Left lung (tissue), 10 donors: ENCODE data around the gene SPRR5. TPM values are rescaled to one million over a fixed set of nuclear protein-coding genes. Genes with fewer than 3 reads are reported as not detected.

Experiments
- ATAC-seq: fragments of 200-7000 bp; cut with Tn5 transposase; one replicate; pipeline ENCODE4 v1.9.1; 2020; ENCODE audit warnings: moderate library complexity
- DNase-seq, 4 donors: peaks; one replicate each; pipeline ENCODE4 v3.0.0-alpha.2; 2013 to 2020
- H3K27ac ChIP-seq, 2 donors: fragments of 200-600 bp; sonication (generic) in 1 of 2; one replicate each; pipeline versions ENCODE4 v1.5.0 to v1.8.0; 2020 to 2021
- H3K27me3 ChIP-seq, 2 donors: fragments of 200-600 bp; sonication (generic) in 1 of 2; one replicate each; pipeline versions ENCODE4 v1.5.0 to v1.8.0; 2020 to 2021
- H3K36me3 ChIP-seq, 2 donors: fragments of 200-600 bp; sonication (generic) in 1 of 2; one replicate each; pipeline versions ENCODE4 v1.5.0 to v1.8.0; 2020 to 2021
- H3K4me1 ChIP-seq, 2 donors: fragments of 200-600 bp; one replicate each; pipeline ENCODE4 v1.8.0; 2021
- H3K4me3 ChIP-seq, 2 donors: fragments of 200-600 bp; sonication (generic) in 1 of 2; one replicate each; pipeline versions ENCODE4 v1.5.0 to v1.8.0; 2020 to 2021; ENCODE audit warnings: mild to moderate bottlenecking in 1 of 2
- H3K9me3 ChIP-seq, 2 donors: fragments of 200-600 bp; sonication (generic) in 1 of 2; one replicate each; pipeline versions ENCODE4 v1.5.0 to v1.8.0; 2020 to 2021
- intact Hi-C, 2 donors: fragments of 100-400 bp; cut with DNase I; formaldehyde crosslinking; loops; one replicate each; pipeline versions ENCODE4 v1.11.2 to v1.14.2; 2022
- polyA plus RNA-seq, 6 donors: library from polyadenylated mRNA; unstranded; fragments of 120-200 nt; gene quantifications; one replicate each; pipeline ENCODE4 v1.2.1, GENCODE V29; 2013; ENCODE audit not compliant: insufficient read length in 6 of 6
- total RNA-seq, 2 donors: library from RNA; stranded (reverse); fragmentation: NEBNext Ultra II Directional; extraction: Animal tissue kit (Norgen Biotek cat#: 25700); gene quantifications; one replicate each; pipeline ENCODE4 v1.2.1, GENCODE V29; 2021
- TF ChIP-seq, protein P1 (sequence below), 2 donors: fragments of 200-600 bp; sonication (generic) in 1 of 2; IDR thresholded peaks; one replicate each; pipeline versions ENCODE4 v1.5.0 to v1.8.0; 2021; ENCODE audit warnings: antibody characterized with exemption in 2 of 2
- donor health status: DM: no; HTN: yes; CAD: no.
- donor health status: DM: no; HTN: no; CAD: no.

SPRR5 gene
- total and polyA plus RNA-seq, 8 donors: not detected

DNA sequence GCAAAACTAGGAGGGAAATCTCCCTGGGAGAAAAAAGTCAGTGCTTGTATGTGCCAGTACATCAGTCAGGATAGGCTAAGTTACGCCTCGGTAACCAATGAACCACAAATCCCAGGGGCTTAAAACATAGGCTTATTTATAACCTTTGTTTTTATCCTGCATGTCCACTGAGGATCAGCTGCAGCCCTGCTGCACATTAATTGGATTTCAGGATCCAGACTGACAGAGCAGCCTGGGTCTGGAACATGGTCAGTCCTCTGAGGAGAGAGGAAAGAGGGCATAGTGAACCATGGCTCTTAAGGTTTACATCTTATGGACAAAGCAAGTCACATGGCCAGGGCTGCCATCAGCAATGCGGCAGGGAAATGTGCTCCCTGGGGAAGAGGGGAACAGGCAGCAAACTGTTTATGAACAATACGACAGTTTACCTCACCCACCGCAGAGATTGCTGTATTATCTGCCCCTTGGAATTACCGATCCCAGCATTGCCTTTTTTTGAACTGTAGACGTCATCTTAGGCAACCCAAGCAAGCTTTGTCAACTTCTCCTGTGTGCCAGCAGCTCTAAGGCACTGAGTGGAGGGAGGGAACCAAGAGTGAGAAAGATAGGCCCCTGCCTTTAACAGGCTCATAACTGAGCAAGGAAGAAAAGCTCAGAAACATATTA, 14.4 kb downstream of the SPRR5 start:
- Histone ChIP-seq H3K27ac (no peak overlapping the region), H3K4me1 (no peaks in the 10 kb centered on the region), H3K27me3 (peaks cover 0 to 5% of the 10 kb centered on the region in 2 donors), H3K4me3 (no peak overlapping the region), H3K36me3 (no peaks in the 10 kb centered on the region), H3K9me3 (no peaks in the 10 kb centered on the region)
- ATAC-seq (no peak), DNase-seq (no peak)
- intact Hi-C loops: no loop called here
- TF ChIP-seq, protein P1, sequence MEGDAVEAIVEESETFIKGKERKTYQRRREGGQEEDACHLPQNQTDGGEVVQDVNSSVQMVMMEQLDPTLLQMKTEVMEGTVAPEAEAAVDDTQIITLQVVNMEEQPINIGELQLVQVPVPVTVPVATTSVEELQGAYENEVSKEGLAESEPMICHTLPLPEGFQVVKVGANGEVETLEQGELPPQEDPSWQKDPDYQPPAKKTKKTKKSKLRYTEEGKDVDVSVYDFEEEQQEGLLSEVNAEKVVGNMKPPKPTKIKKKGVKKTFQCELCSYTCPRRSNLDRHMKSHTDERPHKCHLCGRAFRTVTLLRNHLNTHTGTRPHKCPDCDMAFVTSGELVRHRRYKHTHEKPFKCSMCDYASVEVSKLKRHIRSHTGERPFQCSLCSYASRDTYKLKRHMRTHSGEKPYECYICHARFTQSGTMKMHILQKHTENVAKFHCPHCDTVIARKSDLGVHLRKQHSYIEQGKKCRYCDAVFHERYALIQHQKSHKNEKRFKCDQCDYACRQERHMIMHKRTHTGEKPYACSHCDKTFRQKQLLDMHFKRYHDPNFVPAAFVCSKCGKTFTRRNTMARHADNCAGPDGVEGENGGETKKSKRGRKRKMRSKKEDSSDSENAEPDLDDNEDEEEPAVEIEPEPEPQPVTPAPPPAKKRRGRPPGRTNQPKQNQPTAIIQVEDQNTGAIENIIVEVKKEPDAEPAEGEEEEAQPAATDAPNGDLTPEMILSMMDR (IDR thresholded peaks at IDR 0.05): no peak

GRCh38 chr1:152962876-152963415, 15.9 kb downstream of the SPRR5 start:
- H3K9me3 ChIP-seq: no peaks in the 10 kb centered on the region
- ATAC-seq (no peak), DNase-seq (no peak)
- TF ChIP-seq, protein P1 (IDR thresholded peaks at IDR 0.05): no peak
- H3K4me3 ChIP-seq: no peak overlapping the region
- H3K36me3 ChIP-seq: no peaks in the 10 kb centered on the region
- no peak overlapping the region for H3K27ac ChIP-seq
- intact Hi-C loops: no loop called here
- H3K4me1 ChIP-seq: no peaks in the 10 kb centered on the region
- H3K27me3 ChIP-seq: peaks cover 0 to 5% of the 10 kb centered on the region in 2 donors

DNA sequence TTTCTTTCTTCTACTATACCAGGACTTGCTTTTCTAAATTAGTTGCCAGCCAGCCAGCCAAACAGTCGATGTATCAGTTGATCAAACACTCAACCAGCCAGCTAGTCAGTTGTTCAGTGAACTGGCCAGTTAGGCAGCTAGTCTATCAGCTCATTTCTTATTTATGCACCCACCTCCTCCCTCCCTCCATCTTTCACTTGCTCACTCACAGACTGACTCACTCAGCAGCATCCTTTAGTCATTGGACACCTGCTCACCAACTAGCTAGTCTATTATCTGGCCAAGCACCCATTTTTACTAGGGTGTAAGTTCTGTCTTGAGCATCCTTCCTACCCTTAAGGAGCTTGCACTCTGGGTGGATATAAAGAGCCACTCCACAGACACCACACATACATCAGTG, 17.5 kb downstream of the SPRR5 start:
- ATAC-seq: no peak
- intact Hi-C loops: no loop called here
- peaks cover 0 to 5% of the 10 kb centered on the region in 2 donors for H3K27me3 ChIP-seq

GRCh38 chr1:152965853-152966252, 18.8 kb downstream of the SPRR5 start:
- DNase-seq (no peak), ATAC-seq (no peak)
- Histone ChIP-seq H3K27ac (no peak overlapping the region), H3K4me1 (no peaks in the 10 kb centered on the region), H3K27me3 (no peaks in the 10 kb centered on the region), H3K4me3 (no peak overlapping the region), H3K36me3 (no peaks in the 10 kb centered on the region), H3K9me3 (no peaks in the 10 kb centered on the region)
- TF ChIP-seq, protein P1 (IDR thresholded peaks at IDR 0.05): no peak
- intact Hi-C loops: no loop called here

More for the DNA sequence above, 17.5 kb downstream of the SPRR5 start:
- Histone ChIP-seq H3K27ac (no peak overlapping the region), H3K9me3 (no peaks in the 10 kb centered on the region), H3K4me1 (no peaks in the 10 kb centered on the region), H3K36me3 (no peaks in the 10 kb centered on the region), H3K4me3 (no peak overlapping the region)
- TF ChIP-seq, protein P1 (IDR thresholded peaks at IDR 0.05): no peak
- DNase-seq: no peak

- Histone ChIP-seq H3K27ac (no peak overlapping the region), H3K9me3 (no peaks in the 10 kb centered on the region), H3K27me3 (no peaks in the 10 kb centered on the region), H3K4me1 (no peaks in the 10 kb centered on the region), H3K4me3 (no peak overlapping the region), H3K36me3 (no peaks in the 10 kb centered on the region)
- intact Hi-C loops: no loop called here
- DNase-seq (no peak), ATAC-seq (no peak)
- TF ChIP-seq, protein P1 (IDR thresholded peaks at IDR 0.05): no peak
Measured at GRCh38 chr1:152967201-152967600, 20.2 kb downstream of the SPRR5 start.
